H1 (cell line): Measurements from ENCODE around the gene NDUFA8. TPM values are rescaled to one million over a fixed set of nuclear protein-coding genes. Genes with fewer than 3 reads are reported as not detected.
A peak's percentile ranks its signal among the peaks of the same experiment; 100 is the strongest.

Experiments used
- CTCF ChIA-PET: fragments of 300-600 bp; sonication (Branson Sonifier 250); formaldehyde crosslinking; loops from one replicate; lab custom pipeline; 2021; ENCODE audit not compliant: partially characterized antibody; lab: Charles Lee
- POLR2A ChIA-PET: fragments of 300-600 bp; sonication (Branson Sonifier 250); formaldehyde crosslinking; loops from one replicate; lab custom pipeline; 2021; ENCODE audit warnings: inconsistent platforms; ENCODE audit not compliant: partially characterized antibody; lab: Charles Lee
- DNase-seq, 2 experiments: peaks; one replicate each; pipeline versions ENCODE4 v3.0.0 to v3.0.0-alpha.2; 2010 to 2022; ENCODE audit warnings: low spot score in 2 of 2, low read depth in 1 of 2, mixed read lengths in 1 of 2
- FAIRE-seq: peaks from 2 replicates; lab custom pipeline; 2011; peaks lifted over from hg19 to GRCh38; lab: Jason Lieb, UNC
- H2AFZ ChIP-seq: 2 replicates; pipeline ENCODE4 v1.8.1; 2012; ENCODE audit warnings: low read length, inconsistent platforms
- H2AK5ac ChIP-seq: 2 replicates; pipeline ENCODE4 v1.6.1; 2013; ENCODE audit warnings: low read depth, low read length
- H2BK120ac ChIP-seq: replicated peaks from 2 replicates; pipeline ENCODE3; 2013; ENCODE audit warnings: low read depth, low read length, inconsistent platforms
- H2BK12ac ChIP-seq: 2 replicates; pipeline ENCODE4 v1.6.1; 2013; ENCODE audit warnings: low read depth, low read length
- H2BK15ac ChIP-seq: 2 replicates; pipeline ENCODE4 v1.6.1; 2013; ENCODE audit warnings: low read length
- H2BK20ac ChIP-seq: 2 replicates; pipeline ENCODE4 v1.6.1; 2013; ENCODE audit warnings: low read length
- H2BK5ac ChIP-seq: 2 replicates; pipeline ENCODE4 v1.6.1; 2013; ENCODE audit warnings: low read depth, low read length
- H3K14ac ChIP-seq: 2 replicates; pipeline ENCODE4 v1.6.1; 2013; ENCODE audit warnings: inconsistent platforms; ENCODE audit not compliant: insufficient read length
- H3K18ac ChIP-seq: 2 replicates; pipeline ENCODE4 v1.6.1; 2013; ENCODE audit warnings: low read length; ENCODE audit errors: extremely low read depth
- H3K23ac ChIP-seq: 2 replicates; pipeline ENCODE4 v1.6.1; 2013; ENCODE audit warnings: inconsistent platforms; ENCODE audit not compliant: insufficient read length
- H3K23me2 ChIP-seq: 2 replicates; pipeline ENCODE4 v1.6.1; 2013; ENCODE audit warnings: low read depth, low read length
- H3K27ac ChIP-seq: 2 replicates; pipeline ENCODE4 v1.6.1; 2011; ENCODE audit warnings: low read depth, low read length, inconsistent platforms
- H3K27me3 ChIP-seq, 4 experiments: replicated peaks in 1 of 4; 1 replicate in 1 of 4; 2 replicates in 3 of 4; pipeline versions ENCODE4 v1.6.1 to v1.8.1; 2011 to 2013; ENCODE audit warnings: low read length in 3 of 4, mild to moderate bottlenecking in 3 of 4, inconsistent platforms in 2 of 4, mixed read lengths in 2 of 4, moderate library complexity in 1 of 4; ENCODE audit not compliant: control insufficient read depth in 3 of 4, insufficient read depth in 3 of 4; ENCODE audit errors: extremely low read depth in 1 of 4
- H3K36me3 ChIP-seq, 4 experiments: 2 replicates each; pipeline versions ENCODE4 v1.6.1 to v1.8.1; 2011 to 2013; ENCODE audit warnings: mild to moderate bottlenecking in 4 of 4, low read length in 3 of 4, moderate library complexity in 2 of 4, control low read depth in 1 of 4, inconsistent platforms in 1 of 4; ENCODE audit not compliant: insufficient read depth in 4 of 4, control insufficient read depth in 2 of 4
- H3K4ac ChIP-seq: replicated peaks from 2 replicates; pipeline ENCODE3; 2013; ENCODE audit warnings: low read length, low read depth, mixed read lengths, inconsistent platforms; ENCODE audit not compliant: insufficient read length
- H3K4me1 ChIP-seq, 4 experiments: replicated peaks in 1 of 4; 1 replicate in 1 of 4; 2 replicates in 3 of 4; pipeline versions ENCODE4 v1.6.1 to v1.8.1; 2011 to 2013; ENCODE audit warnings: low read length in 3 of 4, inconsistent platforms in 2 of 4, mixed read lengths in 1 of 4; ENCODE audit not compliant: insufficient read depth in 4 of 4, control insufficient read depth in 3 of 4
- H3K4me2 ChIP-seq, 2 experiments: 2 replicates each; pipeline versions ENCODE4 v1.6.1 to v1.8.1; 2011 to 2013; ENCODE audit warnings: low read depth in 2 of 2, low read length in 2 of 2, control low read depth in 1 of 2, inconsistent platforms in 1 of 2, mild to moderate bottlenecking in 1 of 2; ENCODE audit not compliant: insufficient read depth in 1 of 2
- H3K4me3 ChIP-seq, 4 experiments: fragments of 200-600, 300-600 bp in 1 of 4; sonication (generic), shearing (Covaris generic), sonication (Bioruptor Twin) in 1 of 4; 2 replicates each; pipeline versions ENCODE4 v1.5.1 to v1.8.1; 2011 to 2016; ENCODE audit warnings: low read length in 4 of 4, low read depth in 3 of 4, control low read depth in 2 of 4, inconsistent platforms in 2 of 4, mild to moderate bottlenecking in 2 of 4, mixed read lengths in 1 of 4, moderate library complexity in 1 of 4; ENCODE audit not compliant: insufficient read depth in 2 of 4; ENCODE audit errors: extremely low read depth in 1 of 4
- H3K56ac ChIP-seq: replicated peaks from 2 replicates; pipeline ENCODE3; 2013; ENCODE audit warnings: low read depth, mild to moderate bottlenecking, mixed read lengths, low read length, inconsistent platforms; ENCODE audit not compliant: insufficient read length
- H3K79me1 ChIP-seq: 2 replicates; pipeline ENCODE4 v1.6.1; 2013; ENCODE audit warnings: low read depth, low read length, control low read depth
- H3K79me2 ChIP-seq, 2 experiments: 2 replicates each; pipeline versions ENCODE4 v1.6.1 to v1.8.1; 2012 to 2013; ENCODE audit warnings: low read length in 2 of 2, mild to moderate bottlenecking in 2 of 2, inconsistent platforms in 1 of 2; ENCODE audit not compliant: insufficient read depth in 2 of 2, control insufficient read depth in 1 of 2
- H3K9ac ChIP-seq, 4 experiments: replicated peaks in 1 of 4; 1 replicate in 1 of 4; 2 replicates in 3 of 4; pipeline versions ENCODE4 v1.6.1 to v1.8.1; 2011 to 2013; ENCODE audit warnings: low read depth in 3 of 4, low read length in 3 of 4, control low read depth in 2 of 4, mild to moderate bottlenecking in 2 of 4, moderate library complexity in 2 of 4, inconsistent platforms in 1 of 4; ENCODE audit errors: extremely low read depth in 1 of 4
- H3K9me3 ChIP-seq, 2 experiments: 2 replicates each; pipeline versions ENCODE4 v1.6.1 to v1.8.1; 2012 to 2013; ENCODE audit warnings: mild to moderate bottlenecking in 2 of 2, moderate library complexity in 2 of 2, control low read depth in 1 of 2, inconsistent platforms in 1 of 2, low read depth in 1 of 2, low read length in 1 of 2, mixed read lengths in 1 of 2; ENCODE audit not compliant: insufficient read depth in 2 of 2
- H4K20me1 ChIP-seq, 2 experiments: replicated peaks in 1 of 2; 2 replicates each; pipeline versions ENCODE3 to v1.8.1; 2011 to 2013; ENCODE audit warnings: inconsistent platforms in 2 of 2, low read length in 2 of 2, mild to moderate bottlenecking in 1 of 2; ENCODE audit not compliant: insufficient read depth in 2 of 2, control insufficient read depth in 1 of 2
- H4K5ac ChIP-seq: 2 replicates; pipeline ENCODE4 v1.6.1; 2013; ENCODE audit warnings: low read length, low read depth, mixed read lengths, inconsistent platforms; ENCODE audit not compliant: insufficient read length
- H4K8ac ChIP-seq: 2 replicates; pipeline ENCODE4 v1.8.0; 2013; ENCODE audit warnings: mild to moderate bottlenecking, moderate library complexity, low read length, inconsistent platforms; ENCODE audit not compliant: insufficient read depth; ENCODE audit errors: extremely low read depth
- H4K91ac ChIP-seq: replicated peaks from 2 replicates; pipeline ENCODE3; 2013; ENCODE audit warnings: low read length, mixed read lengths, inconsistent platforms; ENCODE audit not compliant: insufficient read length
- CTBP2 ChIP-seq: IDR thresholded peaks from 2 replicates; pipeline ENCODE4 v1.7.0; 2011; ENCODE audit warnings: borderline replicate concordance, mild to moderate bottlenecking, moderate library complexity, mixed read lengths, low read length; ENCODE audit not compliant: insufficient read depth, insufficient read length
- WGBS, 2 experiments: shearing (Covaris generic) in 1 of 2; methylation state at CpG; one replicate each; pipeline versions ENCODE4 v1.1.6 to v1.1.7; 2013 to 2015; ENCODE audit warnings: low lambda C conversion rate in 2 of 2, mixed read lengths in 2 of 2, inconsistent platforms in 1 of 2, low coverage in 1 of 2, missing lambda C conversion rate in 1 of 2; ENCODE audit not compliant: insufficient replicate concordance in 2 of 2, insufficient coverage in 1 of 2, insufficient read length in 1 of 2; ENCODE audit errors: extremely low coverage in 1 of 2, missing lambda C conversion rate in 1 of 2; 5-methylcytosine and 5-hydroxymethylcytosine counted together
- polyA plus RNA-seq, 7 experiments: library from polyadenylated mRNA; depleted of rRNA in 3 of 7; stranded (reverse) in 5 of 7; unstranded in 2 of 7; fragments of >200 nt in 5 of 7; fragments of 200-250 nt in 2 of 7; gene quantifications; 1 replicate in 5 of 7; 2 replicates in 1 of 7; 4 replicates in 1 of 7; pipeline versions ENCODE4 v1.2.1 to v1.2.3, GENCODE V29; 2011 to 2013; ENCODE audit warnings: missing spikeins in 2 of 7, mixed read lengths in 2 of 7
- total RNA-seq: library from RNA; stranded (reverse); fragmentation: NEBNext Ultra II Directional; extraction: Animal tissue kit (Norgen Biotek cat#: 25700); gene quantifications from 2 replicates; pipeline ENCODE4 v1.2.1, GENCODE V29; 2021

NDUFA8 gene
- total and polyA plus RNA-seq, 2 of the 8 experiments (the other 6 are each of a cell fraction or from before 2014, with no cell fraction given) = 61.0 to 73.8 TPM

DNA sequence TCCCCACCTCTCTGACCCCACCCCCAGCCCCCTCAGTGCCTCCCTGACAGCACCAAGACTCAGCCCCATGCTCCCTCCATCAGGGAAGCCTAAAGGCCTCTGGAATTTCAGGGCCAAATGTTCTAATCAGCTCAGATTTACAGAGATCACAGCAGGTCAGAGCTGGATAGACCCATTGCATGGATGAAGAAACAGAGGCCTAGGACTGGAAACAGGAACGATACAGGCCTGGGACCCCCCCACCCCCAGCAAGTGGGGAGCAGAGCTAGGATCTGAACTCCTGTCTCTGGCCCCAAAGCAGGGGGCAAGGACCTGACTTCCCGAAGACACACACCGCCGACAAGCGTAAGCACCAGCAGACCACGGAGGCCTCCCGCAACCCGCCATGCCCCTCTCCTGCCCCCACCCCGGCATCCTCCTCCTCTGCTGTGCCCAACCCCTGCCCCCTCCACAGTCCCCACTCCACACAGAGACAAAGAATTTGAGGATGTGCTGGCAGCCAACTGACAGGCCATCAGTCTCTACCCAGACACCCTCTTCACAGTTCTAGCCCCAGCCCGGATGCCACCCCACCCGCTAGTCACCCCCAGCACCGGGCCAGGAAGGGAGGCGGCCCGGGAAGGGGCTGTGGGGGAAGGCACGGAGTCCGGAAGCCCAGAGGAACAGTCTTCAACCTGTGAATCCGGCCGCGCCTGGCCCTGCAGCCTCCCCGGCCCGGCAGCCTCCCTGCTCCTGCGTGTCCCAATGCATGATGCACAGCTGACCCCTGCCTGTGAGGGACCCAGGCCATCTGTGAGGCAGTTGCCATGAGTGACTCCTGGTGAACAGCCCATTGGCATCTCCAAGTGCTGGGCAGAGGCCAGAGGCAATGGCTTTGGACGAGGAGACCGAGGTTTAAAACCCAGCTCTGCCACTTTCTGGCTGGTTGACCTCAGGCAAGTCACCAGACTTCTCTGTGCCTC is 31.3 kb downstream of the NDUFA8 start:
- peaks cover 8% of the 10 kb centered on the region; the same call in 1 of the 2 replicates for H3K23me2 ChIP-seq
- no peak overlapping the region for H4K8ac ChIP-seq
- H3K79me2 ChIP-seq = no peaks in the 10 kb centered on the region
- no peak overlapping the region for H3K9ac ChIP-seq
- 81% methylated on average over 14 of the region's 24 CpGs; no CpG with 5 or more reads in 1 of the 2 experiments for WGBS, 2 experiments
- no peaks in the 10 kb centered on the region for H3K79me1 ChIP-seq
- H3K56ac ChIP-seq = no peak overlapping the region
- TF ChIP-seq CTBP2 = no peak
- H2BK12ac ChIP-seq = peak overlapping the region; percentile 50; the same call in 1 of the 2 replicates
- H3K4ac ChIP-seq = no peak overlapping the region
- H2AK5ac ChIP-seq = no peak overlapping the region; the same call in 1 of the 2 replicates
- H4K20me1 ChIP-seq = peaks cover 0 to 1% of the 10 kb centered on the region in 2 experiments
- no peak overlapping the region for H3K27ac ChIP-seq
- H3K4me1 ChIP-seq = peaks cover 7 to 25% (median 18%) of the 10 kb centered on the region in 4 experiments
- no peak overlapping the region for H3K14ac ChIP-seq
- no peak overlapping the region for H4K91ac ChIP-seq
- no peak overlapping the region for H2BK5ac ChIP-seq
- ChIA-PET CTCF (interaction anchor here (1.1 to 15.6 kb wide), 13 partner anchors 7 to 217 kb away, joined by 3 to 544 read pairs (median 43); partner anchors contain the start of genes MORN5, MRRF, NDUFA8 and RBM18), POLR2A (interaction anchor here (1.2 to 1.8 kb wide), 2 partner anchors 13 to 222 kb away, joined by 3 read pairs; no protein-coding TSS in a partner anchor)
- H3K36me3 ChIP-seq = no peaks in the 10 kb centered on the region
- no peak overlapping the region for H2BK120ac ChIP-seq
- H3K18ac ChIP-seq = no peak overlapping the region
- H2BK15ac ChIP-seq = no peak overlapping the region
- FAIRE-seq (no peak), DNase-seq (no peak)
- peaks cover 9 to 31% (median 27%) of the 10 kb centered on the region in 4 experiments for H3K27me3 ChIP-seq
- no peak overlapping the region for H3K4me3 ChIP-seq
- H2BK20ac ChIP-seq = no peak overlapping the region
- H2AFZ ChIP-seq = no peak overlapping the region
- H4K5ac ChIP-seq = no peak overlapping the region
- no peak overlapping the region for H3K23ac ChIP-seq
- H3K9me3 ChIP-seq = no peaks in the 10 kb centered on the region
- H3K4me2 ChIP-seq = no peak overlapping the region
